Stimulated activated CD8-positive, alpha-beta memory T cell treated with anti-CD3 and anti-CD28 coated beads, Interleukin-2, amount 100 ng/mL, for 48 hours (primary cell): Measurements from ENCODE around the gene PTPRM.

Experiments
- DNase-seq, 2 donors: peaks; one replicate each; pipeline ENCODE4 v3.0.0-alpha.2; 2020; ENCODE audit warnings: low read depth in 2 of 2

PTPRM gene

GRCh38 chr18:8359481-8359880 is 792.4 kb downstream of the PTPRM start:
- DNase-seq = no peak

- DNase-seq = no peak
Measured at GRCh38 chr18:8361941-8362471, 794.9 kb downstream of the PTPRM start.

GRCh38 chr18:8362863-8363262 is 795.7 kb downstream of the PTPRM start:
- no peak for DNase-seq

GRCh38 chr18:8364385-8364784 is 797.3 kb downstream of the PTPRM start:
- no peak for DNase-seq

- DNase-seq = no peak
Measured at GRCh38 chr18:8365006-8365405, 797.9 kb downstream of the PTPRM start.

GRCh38 chr18:8365528-8365927 is 798.4 kb downstream of the PTPRM start:
- no peak for DNase-seq

GRCh38 chr18:8366070-8366469 is 799.0 kb downstream of the PTPRM start:
- no peak for DNase-seq

- no peak for DNase-seq
Measured at GRCh38 chr18:8366656-8367055, 799.5 kb downstream of the PTPRM start.

- DNase-seq = no peak
Measured at GRCh38 chr18:8367217-8367988, 800.3 kb downstream of the PTPRM start.

- no peak for DNase-seq
Measured at GRCh38 chr18:8368512-8369217, 801.5 kb downstream of the PTPRM start.

- no peak for DNase-seq
Measured at GRCh38 chr18:8373486-8373885, 806.4 kb downstream of the PTPRM start.

- DNase-seq = no peak
Measured at GRCh38 chr18:8374676-8375075, 807.6 kb downstream of the PTPRM start.

GRCh38 chr18:8375249-8375648 is 808.1 kb downstream of the PTPRM start:
- DNase-seq = no peak

GRCh38 chr18:8376113-8376512 is 809.0 kb downstream of the PTPRM start:
- DNase-seq = no peak

GRCh38 chr18:8379187-8379941 is 812.2 kb downstream of the PTPRM start:
- DNase-seq = no peak

- no peak for DNase-seq
Measured at GRCh38 chr18:8380006-8380405, 812.9 kb downstream of the PTPRM start.

GRCh38 chr18:8380926-8381325 is 813.8 kb downstream of the PTPRM start:
- no peak for DNase-seq

- no peak for DNase-seq
Measured at GRCh38 chr18:8381821-8382459, 814.8 kb downstream of the PTPRM start.

GRCh38 chr18:8385400-8385799 is 818.3 kb downstream of the PTPRM start:
- DNase-seq = no peak

GRCh38 chr18:8386669-8387380 is 819.7 kb downstream of the PTPRM start:
- no peak for DNase-seq
